ENCODE results near the gene GNG5.
"Not testable (repeated sequence)": the region's sequence is repeated elsewhere in the genome, so short reads cannot be mapped to it uniquely, and the experiment has no call there.

GNG5 gene

DNA sequence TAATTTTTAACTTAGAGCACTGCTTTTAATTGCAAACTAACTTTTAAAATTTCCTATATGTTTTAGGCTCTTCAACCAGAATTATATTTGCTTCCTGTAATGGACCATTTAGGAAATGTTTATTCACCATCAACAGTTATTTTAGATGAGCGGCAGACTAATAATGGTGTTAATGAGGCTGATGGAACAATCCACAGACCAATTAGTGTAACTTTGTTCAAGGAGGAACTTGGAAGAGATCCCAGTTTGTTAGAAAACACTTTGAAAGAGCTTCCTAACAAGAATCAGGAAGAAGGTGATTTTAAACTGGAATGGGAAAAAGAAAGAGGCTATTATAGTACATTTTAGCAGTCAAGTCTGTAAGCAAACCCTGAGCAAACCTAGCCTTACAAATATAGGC is 19.4 kb upstream of the GNG5 start:
- in situ Hi-C loops (cut with HindIII; ENCODE audit: low sequenced_read_pairs): no loop called here
- TF ChIP-seq, protein P1, sequence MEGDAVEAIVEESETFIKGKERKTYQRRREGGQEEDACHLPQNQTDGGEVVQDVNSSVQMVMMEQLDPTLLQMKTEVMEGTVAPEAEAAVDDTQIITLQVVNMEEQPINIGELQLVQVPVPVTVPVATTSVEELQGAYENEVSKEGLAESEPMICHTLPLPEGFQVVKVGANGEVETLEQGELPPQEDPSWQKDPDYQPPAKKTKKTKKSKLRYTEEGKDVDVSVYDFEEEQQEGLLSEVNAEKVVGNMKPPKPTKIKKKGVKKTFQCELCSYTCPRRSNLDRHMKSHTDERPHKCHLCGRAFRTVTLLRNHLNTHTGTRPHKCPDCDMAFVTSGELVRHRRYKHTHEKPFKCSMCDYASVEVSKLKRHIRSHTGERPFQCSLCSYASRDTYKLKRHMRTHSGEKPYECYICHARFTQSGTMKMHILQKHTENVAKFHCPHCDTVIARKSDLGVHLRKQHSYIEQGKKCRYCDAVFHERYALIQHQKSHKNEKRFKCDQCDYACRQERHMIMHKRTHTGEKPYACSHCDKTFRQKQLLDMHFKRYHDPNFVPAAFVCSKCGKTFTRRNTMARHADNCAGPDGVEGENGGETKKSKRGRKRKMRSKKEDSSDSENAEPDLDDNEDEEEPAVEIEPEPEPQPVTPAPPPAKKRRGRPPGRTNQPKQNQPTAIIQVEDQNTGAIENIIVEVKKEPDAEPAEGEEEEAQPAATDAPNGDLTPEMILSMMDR (IDR thresholded peaks at IDR 0.05; ENCODE audit: low read depth, low read length): no peak
- H3K4me3 ChIP-seq (ENCODE audit: low read depth, low read length): no peak overlapping the region

GRCh38 chr1:84524590-84524989 is 18.2 kb upstream of the GNG5 start:
- H3K4me3 ChIP-seq (ENCODE audit: low read depth, low read length): no peak overlapping the region
- TF ChIP-seq, protein P1 (IDR thresholded peaks at IDR 0.05; ENCODE audit: low read depth, low read length): no peak
- DNase-seq (ENCODE audit: low read depth, low spot score): no peak
- in situ Hi-C loops (cut with HindIII; ENCODE audit: low sequenced_read_pairs): no loop called here

More for the DNA sequence above, 19.4 kb upstream of the GNG5 start:
- no peak for DNase-seq (ENCODE audit: low read depth, low spot score)

GRCh38 chr1:84510668-84511067 is 4.3 kb upstream of the GNG5 start:
- TF ChIP-seq, protein P1 (IDR thresholded peaks at IDR 0.05; ENCODE audit: low read depth, low read length): no peak
- no peak overlapping the region for H3K4me3 ChIP-seq (ENCODE audit: low read depth, low read length)
- no peak for DNase-seq (ENCODE audit: low read depth, low spot score)
- in situ Hi-C loops (cut with HindIII; ENCODE audit: low sequenced_read_pairs): no loop called here

DNA sequence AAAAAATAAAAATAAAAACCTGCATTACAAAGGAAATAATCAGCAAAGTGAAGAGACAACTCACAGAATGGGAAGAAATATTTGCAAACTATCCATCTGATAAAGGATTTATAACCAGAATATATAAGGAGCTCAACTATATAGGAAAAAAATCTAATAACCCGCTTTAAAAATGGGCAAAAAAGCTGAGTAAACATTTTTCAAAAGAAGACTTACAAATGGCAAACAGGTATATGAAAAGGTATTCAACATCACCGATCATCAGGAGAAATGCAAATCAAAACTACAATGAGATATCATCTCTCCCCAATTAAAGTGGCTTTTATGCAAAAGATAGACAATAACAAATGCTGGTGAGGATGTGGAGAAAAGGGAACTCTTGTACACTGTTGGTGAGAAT is 3.8 kb upstream of the GNG5 start:
- in situ Hi-C loops (cut with HindIII; ENCODE audit: low sequenced_read_pairs): no loop called here
- no peak overlapping the region for H3K4me3 ChIP-seq (ENCODE audit: low read depth, low read length)
- TF ChIP-seq, protein P1 (IDR thresholded peaks at IDR 0.05; ENCODE audit: low read depth, low read length): no peak
- DNase-seq (ENCODE audit: low read depth, low spot score): no peak

DNA sequence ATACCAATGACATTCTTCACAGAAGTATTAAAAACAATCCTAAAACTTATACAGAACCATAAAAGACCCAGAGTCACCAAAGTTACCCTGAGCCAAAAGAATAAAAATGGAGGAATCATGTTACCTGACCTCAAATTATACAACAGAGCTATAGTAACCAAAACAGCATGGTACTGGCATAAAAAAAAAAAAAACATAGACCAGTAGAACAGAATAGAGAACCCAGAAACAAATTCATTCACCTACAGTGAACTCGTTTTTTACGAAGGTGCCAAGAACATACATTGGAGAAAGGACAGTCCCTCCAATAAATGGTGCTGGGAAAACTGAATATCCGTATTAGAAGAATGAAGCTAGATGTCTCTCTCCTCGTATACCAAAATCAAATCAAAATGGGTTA is 2.6 kb upstream of the GNG5 start:
- H3K4me3 ChIP-seq (ENCODE audit: low read depth, low read length): no peak overlapping the region
- no peak for DNase-seq (ENCODE audit: low read depth, low spot score)
- in situ Hi-C loops (cut with HindIII; ENCODE audit: low sequenced_read_pairs): no loop called here
- TF ChIP-seq, protein P1 (IDR thresholded peaks at IDR 0.05; ENCODE audit: low read depth, low read length): no peak

- no peak overlapping the region for H3K4me3 ChIP-seq (ENCODE audit: low read depth, low read length)
- TF ChIP-seq, protein P1 (IDR thresholded peaks at IDR 0.05; ENCODE audit: low read depth, low read length): no peak
- no peak for DNase-seq (ENCODE audit: low read depth, low spot score)
- in situ Hi-C loops (cut with HindIII; ENCODE audit: low sequenced_read_pairs): no loop called here
Observed at GRCh38 chr1:84508510-84508909, 2.1 kb upstream of the GNG5 start.

DNA sequence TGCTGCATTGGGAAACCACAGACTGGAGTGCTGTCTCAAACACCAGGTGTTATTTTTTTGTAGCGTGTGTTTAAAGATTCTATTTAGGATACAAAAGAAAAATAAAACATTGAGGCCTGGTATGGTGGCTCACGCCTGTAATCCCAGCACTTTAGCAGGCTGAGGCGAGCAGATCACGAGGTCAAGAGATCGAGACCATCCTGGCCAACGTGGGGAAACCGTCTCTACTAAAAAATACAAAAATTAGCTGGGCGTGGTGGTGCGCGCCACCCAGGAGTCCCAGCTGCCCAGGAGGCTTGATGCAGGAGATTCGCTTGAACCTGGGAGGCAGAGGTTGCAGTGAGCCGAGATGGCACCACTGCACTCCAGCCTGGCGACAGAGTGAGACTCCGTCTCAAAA is 1.5 kb upstream of the GNG5 start:
- not testable (repeated sequence) for H3K4me3 ChIP-seq (ENCODE audit: low read depth, low read length); DNase-seq (ENCODE audit: low read depth, low spot score)

More for the DNA sequence above, 1.5 kb upstream of the GNG5 start:
- in situ Hi-C loops (cut with HindIII; ENCODE audit: low sequenced_read_pairs): not testable (repeated sequence)
